ENCODE results near the gene SSH2. TPM values are rescaled to one million over a fixed set of nuclear protein-coding genes. Genes with fewer than 3 reads are reported as not detected.

SSH2 gene
- total RNA-seq, 1 experiment from 2014 or later: 13.8 TPM

DNA sequence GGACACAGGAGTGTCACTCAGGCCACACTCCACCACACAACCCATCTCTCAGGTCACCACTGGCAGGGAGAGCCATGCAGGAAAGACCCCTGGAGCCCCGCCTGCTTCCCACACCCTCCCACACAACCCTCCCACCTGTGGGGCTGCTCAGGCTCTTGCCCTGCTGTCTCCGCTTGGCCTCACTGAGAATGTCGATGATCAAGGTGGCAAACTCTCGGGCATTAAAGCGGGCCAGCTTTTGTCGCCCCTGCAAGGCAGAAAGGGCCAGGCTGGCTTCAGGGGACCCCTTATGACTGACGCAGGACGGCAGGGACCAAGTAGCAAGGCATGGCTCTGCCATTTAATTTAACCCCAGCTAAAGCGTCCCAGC, 353.0 kb downstream of the SSH2 start:
- DNase-seq (ENCODE audit: low spot score): no peak

DNA sequence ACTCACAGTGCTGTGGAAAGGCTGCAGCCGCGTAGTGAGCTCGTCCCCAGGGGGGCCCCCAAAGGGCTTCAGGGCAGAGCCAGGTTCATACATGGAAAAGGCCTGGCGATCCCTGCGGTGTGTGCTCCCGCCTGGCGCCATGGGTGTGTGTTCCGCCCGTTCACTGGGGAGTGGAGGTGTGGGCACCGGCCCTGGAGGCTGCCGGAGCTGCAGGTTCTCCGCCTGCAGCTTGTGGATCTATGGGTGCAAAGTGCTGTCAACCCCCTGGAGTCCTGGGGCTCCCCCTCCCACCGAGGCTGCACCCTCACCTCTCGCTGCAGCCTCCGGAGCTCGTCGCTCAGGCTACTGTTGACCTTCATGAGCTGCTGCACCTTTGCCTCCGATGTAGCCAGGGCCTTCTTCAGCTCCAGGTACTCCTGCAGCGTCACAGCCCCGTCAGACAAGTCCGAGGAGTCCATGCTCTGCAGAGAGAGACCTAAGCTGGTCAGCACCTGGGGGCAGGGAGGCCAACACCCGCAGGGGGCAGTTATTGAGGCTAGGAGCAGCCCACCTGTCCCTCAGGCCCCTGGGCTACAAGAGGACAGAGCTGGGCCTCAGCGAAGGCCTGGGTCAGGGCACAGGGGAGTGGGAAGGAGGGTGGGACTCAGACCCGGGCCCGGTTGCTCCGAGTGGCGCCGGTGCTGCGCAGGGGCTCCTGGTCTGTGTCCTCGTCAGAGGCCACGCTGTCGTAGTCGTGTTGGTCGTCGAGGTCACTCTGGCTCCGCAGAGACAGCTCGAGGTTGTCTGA, 353.6 kb downstream of the SSH2 start:
- DNase-seq (ENCODE audit: low spot score): no peak

Other genes starting within 250 kb of the SSH2 start
- not detected in 2 replicates for gene EFCAB5, start 11.4 kb upstream of the SSH2 start, total RNA-seq (2014; rRNA removed; shearing (Covaris generic))
- 13.6 and 16.6 TPM in 2 replicates for gene NSRP1, start 186.6 kb upstream of the SSH2 start, total RNA-seq (2014; rRNA removed; shearing (Covaris generic))